ENCODE data around the gene TMPRSS9. TPM values are rescaled to one million over a fixed set of nuclear protein-coding genes. Genes with fewer than 3 reads are reported as not detected.

TMPRSS9 gene
- total and polyA plus RNA-seq, 2 of the 13 experiments (the other 11 are each of a cell fraction or from before 2014, with no cell fraction given) = 2.5 to 5.2 TPM

DNA sequence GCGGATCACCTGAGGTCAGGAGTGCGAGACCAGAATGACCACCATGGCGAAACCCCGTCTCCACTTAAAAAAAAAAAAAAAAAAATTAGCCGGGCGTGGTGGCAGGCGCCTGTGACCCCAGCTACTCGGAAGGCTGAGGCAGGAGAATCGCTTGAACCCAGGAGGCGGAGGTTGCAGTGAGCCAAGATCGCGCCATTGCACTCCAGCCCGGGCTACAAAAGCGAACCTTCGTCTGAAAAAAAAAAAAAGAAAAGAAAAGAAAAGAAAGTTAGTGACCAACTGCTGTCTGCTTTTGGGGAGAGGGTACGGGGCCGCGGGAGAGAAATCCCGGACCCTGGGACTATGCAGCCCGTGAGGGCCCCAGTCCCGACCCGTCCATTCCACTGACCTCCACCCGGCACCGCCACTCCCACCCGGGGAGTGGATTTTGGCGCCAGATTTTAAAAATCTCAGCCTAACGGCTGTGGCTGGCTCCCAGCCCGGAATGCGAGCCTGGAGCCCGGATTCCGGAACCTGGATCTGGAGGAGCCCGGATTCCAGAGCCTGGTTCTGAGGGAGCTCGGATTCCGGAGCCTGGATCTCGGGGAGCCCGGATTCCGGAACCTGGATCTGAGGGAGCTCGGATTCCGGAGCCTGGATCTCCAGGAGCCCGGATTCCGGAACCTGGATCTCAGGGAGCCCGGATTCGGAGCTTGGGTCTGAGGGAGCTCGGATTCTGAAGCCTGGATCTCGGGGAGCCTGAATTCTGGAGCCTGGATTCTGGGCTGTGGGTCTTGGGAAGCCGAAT lies 102.8 kb downstream of the TMPRSS9 start (continued):
- TF ChIP-seq ZNF24 (IDR thresholded peaks at IDR 0.05) (peak; percentile 74; the same call in 1 of the 2 replicates), ELF4 (CRISPR knock-in tag; IDR thresholded peaks at IDR 0.05; ENCODE audit: borderline replicate concordance) (peak; percentile 95), KLF9 (CRISPR knock-in tag; IDR thresholded peaks at IDR 0.05; ENCODE audit: low read depth) (no peak), SATB2 (CRISPR knock-in tag; IDR thresholded peaks at IDR 0.05) (no peak), PHB2 (IDR thresholded peaks at IDR 0.05; ENCODE audit: partially characterized antibody) (no peak), ZNF567 (CRISPR knock-in tag; IDR thresholded peaks at IDR 0.05; ENCODE audit: borderline replicate concordance) (no peak), ZNF430 (CRISPR knock-in tag; IDR thresholded peaks at IDR 0.05) (peak; percentile 66; the same call in 1 of the 2 replicates), MED1 (CRISPR knock-in tag; IDR thresholded peaks at IDR 0.05) (peak; percentile 90), MATR3 (CRISPR knock-in tag; IDR thresholded peaks at IDR 0.05) (no peak), NFKBIZ (CRISPR knock-in tag; IDR thresholded peaks at IDR 0.05) (0 out of 2 replicates have a peak, but pooled peaks have one; percentile 17), TOPORS (CRISPR knock-in tag; IDR thresholded peaks at IDR 0.05) (peak; percentile 76; the same call in 1 of the 2 replicates), ZNF124 (CRISPR knock-in tag; IDR thresholded peaks at IDR 0.05) (peak; percentile 65; the same call in 1 of the 2 replicates), ARNT (IDR thresholded peaks at IDR 0.05) (no peak), KMT2B (CRISPR knock-in tag; IDR thresholded peaks at IDR 0.05) (peak; percentile 42; the same call in 1 of the 2 replicates), NFATC3 (CRISPR knock-in tag; IDR thresholded peaks at IDR 0.05) (no peak), NFIC (IDR thresholded peaks at IDR 0.05; ENCODE audit: low read length) (peak; percentile 92), PAX8 (CRISPR knock-in tag; IDR thresholded peaks at IDR 0.05; ENCODE audit: borderline replicate concordance) (no peak)
- TF ChIP-seq, protein P1, sequence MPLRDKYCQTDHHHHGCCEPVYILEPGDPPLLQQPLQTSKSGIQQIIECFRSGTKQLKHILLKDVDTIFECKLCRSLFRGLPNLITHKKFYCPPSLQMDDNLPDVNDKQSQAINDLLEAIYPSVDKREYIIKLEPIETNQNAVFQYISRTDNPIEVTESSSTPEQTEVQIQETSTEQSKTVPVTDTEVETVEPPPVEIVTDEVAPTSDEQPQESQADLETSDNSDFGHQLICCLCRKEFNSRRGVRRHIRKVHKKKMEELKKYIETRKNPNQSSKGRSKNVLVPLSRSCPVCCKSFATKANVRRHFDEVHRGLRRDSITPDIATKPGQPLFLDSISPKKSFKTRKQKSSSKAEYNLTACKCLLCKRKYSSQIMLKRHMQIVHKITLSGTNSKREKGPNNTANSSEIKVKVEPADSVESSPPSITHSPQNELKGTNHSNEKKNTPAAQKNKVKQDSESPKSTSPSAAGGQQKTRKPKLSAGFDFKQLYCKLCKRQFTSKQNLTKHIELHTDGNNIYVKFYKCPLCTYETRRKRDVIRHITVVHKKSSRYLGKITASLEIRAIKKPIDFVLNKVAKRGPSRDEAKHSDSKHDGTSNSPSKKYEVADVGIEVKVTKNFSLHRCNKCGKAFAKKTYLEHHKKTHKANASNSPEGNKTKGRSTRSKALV (CRISPR knock-in tag; IDR thresholded peaks at IDR 0.05) = peak; percentile 88
- TF ChIP-seq, protein P2, sequence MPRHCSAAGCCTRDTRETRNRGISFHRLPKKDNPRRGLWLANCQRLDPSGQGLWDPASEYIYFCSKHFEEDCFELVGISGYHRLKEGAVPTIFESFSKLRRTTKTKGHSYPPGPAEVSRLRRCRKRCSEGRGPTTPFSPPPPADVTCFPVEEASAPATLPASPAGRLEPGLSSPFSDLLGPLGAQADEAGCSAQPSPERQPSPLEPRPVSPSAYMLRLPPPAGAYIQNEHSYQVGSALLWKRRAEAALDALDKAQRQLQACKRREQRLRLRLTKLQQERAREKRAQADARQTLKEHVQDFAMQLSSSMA (CRISPR knock-in tag; IDR thresholded peaks at IDR 0.05) = 0 out of 2 replicates have a peak, but pooled peaks have one; percentile 38
- TF ChIP-seq, protein P3, sequence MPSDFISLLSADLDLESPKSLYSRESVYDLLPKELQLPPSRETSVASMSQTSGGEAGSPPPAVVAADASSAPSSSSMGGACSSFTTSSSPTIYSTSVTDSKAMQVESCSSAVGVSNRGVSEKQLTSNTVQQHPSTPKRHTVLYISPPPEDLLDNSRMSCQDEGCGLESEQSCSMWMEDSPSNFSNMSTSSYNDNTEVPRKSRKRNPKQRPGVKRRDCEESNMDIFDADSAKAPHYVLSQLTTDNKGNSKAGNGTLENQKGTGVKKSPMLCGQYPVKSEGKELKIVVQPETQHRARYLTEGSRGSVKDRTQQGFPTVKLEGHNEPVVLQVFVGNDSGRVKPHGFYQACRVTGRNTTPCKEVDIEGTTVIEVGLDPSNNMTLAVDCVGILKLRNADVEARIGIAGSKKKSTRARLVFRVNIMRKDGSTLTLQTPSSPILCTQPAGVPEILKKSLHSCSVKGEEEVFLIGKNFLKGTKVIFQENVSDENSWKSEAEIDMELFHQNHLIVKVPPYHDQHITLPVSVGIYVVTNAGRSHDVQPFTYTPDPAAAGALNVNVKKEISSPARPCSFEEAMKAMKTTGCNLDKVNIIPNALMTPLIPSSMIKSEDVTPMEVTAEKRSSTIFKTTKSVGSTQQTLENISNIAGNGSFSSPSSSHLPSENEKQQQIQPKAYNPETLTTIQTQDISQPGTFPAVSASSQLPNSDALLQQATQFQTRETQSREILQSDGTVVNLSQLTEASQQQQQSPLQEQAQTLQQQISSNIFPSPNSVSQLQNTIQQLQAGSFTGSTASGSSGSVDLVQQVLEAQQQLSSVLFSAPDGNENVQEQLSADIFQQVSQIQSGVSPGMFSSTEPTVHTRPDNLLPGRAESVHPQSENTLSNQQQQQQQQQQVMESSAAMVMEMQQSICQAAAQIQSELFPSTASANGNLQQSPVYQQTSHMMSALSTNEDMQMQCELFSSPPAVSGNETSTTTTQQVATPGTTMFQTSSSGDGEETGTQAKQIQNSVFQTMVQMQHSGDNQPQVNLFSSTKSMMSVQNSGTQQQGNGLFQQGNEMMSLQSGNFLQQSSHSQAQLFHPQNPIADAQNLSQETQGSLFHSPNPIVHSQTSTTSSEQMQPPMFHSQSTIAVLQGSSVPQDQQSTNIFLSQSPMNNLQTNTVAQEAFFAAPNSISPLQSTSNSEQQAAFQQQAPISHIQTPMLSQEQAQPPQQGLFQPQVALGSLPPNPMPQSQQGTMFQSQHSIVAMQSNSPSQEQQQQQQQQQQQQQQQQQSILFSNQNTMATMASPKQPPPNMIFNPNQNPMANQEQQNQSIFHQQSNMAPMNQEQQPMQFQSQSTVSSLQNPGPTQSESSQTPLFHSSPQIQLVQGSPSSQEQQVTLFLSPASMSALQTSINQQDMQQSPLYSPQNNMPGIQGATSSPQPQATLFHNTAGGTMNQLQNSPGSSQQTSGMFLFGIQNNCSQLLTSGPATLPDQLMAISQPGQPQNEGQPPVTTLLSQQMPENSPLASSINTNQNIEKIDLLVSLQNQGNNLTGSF (CRISPR knock-in tag; IDR thresholded peaks at IDR 0.05) = peak; percentile 56; the same call in 1 of the 2 replicates
- TF ChIP-seq, protein P4, sequence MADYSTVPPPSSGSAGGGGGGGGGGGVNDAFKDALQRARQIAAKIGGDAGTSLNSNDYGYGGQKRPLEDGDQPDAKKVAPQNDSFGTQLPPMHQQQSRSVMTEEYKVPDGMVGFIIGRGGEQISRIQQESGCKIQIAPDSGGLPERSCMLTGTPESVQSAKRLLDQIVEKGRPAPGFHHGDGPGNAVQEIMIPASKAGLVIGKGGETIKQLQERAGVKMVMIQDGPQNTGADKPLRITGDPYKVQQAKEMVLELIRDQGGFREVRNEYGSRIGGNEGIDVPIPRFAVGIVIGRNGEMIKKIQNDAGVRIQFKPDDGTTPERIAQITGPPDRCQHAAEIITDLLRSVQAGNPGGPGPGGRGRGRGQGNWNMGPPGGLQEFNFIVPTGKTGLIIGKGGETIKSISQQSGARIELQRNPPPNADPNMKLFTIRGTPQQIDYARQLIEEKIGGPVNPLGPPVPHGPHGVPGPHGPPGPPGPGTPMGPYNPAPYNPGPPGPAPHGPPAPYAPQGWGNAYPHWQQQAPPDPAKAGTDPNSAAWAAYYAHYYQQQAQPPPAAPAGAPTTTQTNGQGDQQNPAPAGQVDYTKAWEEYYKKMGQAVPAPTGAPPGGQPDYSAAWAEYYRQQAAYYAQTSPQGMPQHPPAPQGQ (CRISPR knock-in tag; IDR thresholded peaks at IDR 0.05; ENCODE audit: borderline replicate concordance) = no peak
